ENCODE measurements around the gene HBZ.
"Not testable (repeated sequence)": the region's sequence is repeated elsewhere in the genome, so short reads cannot be mapped to it uniquely, and the experiment has no call there.

Gene HBZ

DNA sequence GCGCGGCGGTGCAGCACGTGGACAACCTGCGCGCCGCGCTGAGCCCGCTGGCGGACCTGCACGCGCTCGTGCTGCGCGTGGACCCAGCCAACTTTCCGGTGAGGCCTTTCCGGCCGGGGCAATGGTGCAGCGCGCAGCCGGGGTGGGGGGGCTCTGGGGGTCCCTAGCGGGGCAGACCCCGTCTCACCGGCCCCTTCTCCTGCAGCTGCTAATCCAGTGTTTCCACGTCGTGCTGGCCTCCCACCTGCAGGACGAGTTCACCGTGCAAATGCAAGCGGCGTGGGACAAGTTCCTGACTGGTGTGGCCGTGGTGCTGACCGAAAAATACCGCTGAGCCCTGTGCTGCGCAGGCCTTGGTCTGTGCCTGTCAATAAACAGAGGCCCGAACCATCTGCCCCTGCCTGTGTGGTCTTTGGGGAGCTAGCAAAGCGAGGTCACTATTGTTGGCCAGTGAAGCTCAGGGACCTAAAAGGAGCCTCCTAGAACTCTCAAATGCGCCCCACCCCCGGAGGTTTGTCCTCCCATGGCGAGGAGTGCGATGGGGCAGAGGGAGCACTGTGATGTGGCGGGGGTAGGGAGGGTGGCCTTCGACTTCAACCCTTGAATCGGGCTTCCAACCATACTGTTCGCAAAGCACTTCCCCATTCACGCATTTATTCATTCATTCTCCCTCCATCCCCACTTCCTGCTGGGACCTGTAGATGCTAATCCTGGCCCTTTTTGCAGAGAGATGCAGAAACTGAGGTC is 14.1 kb downstream of the HBZ start:
- no peaks in the 10 kb centered on the region for H3K36me3 ChIP-seq
- peaks cover 9 to 18% (median 11%) of the 10 kb centered on the region in 10 experiments; a peak in 18 of 20 replicates for H3K4me1 ChIP-seq
- H3K4me2 ChIP-seq, result no peak overlapping the region; a peak in 1 of 22 replicates
- no peak overlapping the region for H3K27ac ChIP-seq
- no peak overlapping the region for H3K9ac ChIP-seq
- H3K27me3 ChIP-seq, result peaks cover 77 to 90% (median 86%) of the 10 kb centered on the region in 11 experiments
- H4K20me1 ChIP-seq, result peaks cover 0 to 40% (median 29%) of the 10 kb centered on the region in 11 experiments; a peak in 13 of 22 replicates
- no peaks in the 10 kb centered on the region for H3K9me3 ChIP-seq (replicated peaks in 1 of 11)
- no peak overlapping the region for H3K4me3 ChIP-seq
- no peak for TF ChIP-seq Cebpa-rat (IDR thresholded peaks at IDR 0.05)

DNA sequence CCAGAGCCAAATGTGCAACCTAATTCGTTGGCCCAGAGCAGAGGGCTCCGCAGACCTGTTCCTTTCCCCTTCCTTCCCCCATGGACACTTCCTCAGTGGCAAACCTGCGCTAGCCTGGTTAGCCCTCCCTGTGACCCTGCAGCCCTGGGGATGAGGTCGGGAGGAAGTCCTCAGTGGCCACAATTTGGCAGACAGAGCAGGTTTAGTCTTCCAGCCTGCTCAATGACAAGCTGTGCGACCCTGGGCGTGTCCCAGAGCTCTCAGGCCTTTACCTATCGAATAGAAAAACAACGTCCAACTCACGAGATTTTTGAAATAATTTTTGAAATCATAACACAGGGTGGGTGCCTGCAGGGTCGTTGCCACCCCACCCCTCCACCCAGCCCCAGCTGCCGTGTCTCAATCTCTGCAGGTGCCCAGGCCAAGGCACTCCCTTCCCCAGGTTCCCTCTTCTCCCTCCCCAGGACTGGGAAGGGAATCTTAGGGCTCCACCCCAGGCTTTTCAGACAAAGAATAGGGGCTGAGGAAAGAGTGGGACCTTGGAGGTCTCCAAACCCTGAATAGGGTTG is 14.8 kb downstream of the HBZ start:
- Histone ChIP-seq H3K4me2 (no peak overlapping the region; a peak in 1 of 22 replicates), H3K4me1 (peaks cover 9 to 18% (median 11%) of the 10 kb centered on the region in 10 experiments; a peak in 18 of 20 replicates), H3K9me3 (replicated peaks in 1 of 11) (no peaks in the 10 kb centered on the region), H3K9ac (no peak overlapping the region), H3K27ac (no peak overlapping the region), H4K20me1 (peaks cover 0 to 40% (median 29%) of the 10 kb centered on the region in 11 experiments; a peak in 13 of 22 replicates), H3K27me3 (peaks cover 78 to 90% (median 86%) of the 10 kb centered on the region in 11 experiments), H3K4me3 (no peak overlapping the region), H3K36me3 (no peaks in the 10 kb centered on the region)
- TF ChIP-seq Cebpa-rat (IDR thresholded peaks at IDR 0.05), result no peak

DNA sequence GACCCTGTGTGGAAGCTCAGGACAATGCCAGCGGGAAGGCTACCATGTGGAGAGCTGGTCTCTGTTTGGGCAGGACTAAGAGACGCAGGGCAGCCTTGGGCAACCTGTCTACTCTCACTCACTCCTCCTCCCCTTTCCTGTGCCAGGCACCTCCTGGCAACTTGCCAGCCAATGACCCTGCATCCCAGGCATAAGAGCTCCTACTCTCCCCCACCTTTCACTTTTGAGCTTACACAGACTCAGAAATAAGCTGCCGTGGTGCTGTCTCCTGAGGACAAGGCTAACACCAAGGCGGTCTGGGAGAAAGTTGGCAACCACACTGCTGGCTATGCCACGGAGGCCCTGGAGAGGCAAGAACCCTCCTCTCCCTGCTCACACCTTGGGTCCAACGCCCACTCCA is 16.0 kb downstream of the HBZ start:
- H3K27ac ChIP-seq, result no peak overlapping the region
- peaks cover 9 to 18% (median 11%) of the 10 kb centered on the region in 10 experiments; a peak in 18 of 20 replicates for H3K4me1 ChIP-seq
- no peak overlapping the region for H3K9ac ChIP-seq
- H3K4me3 ChIP-seq, result no peak overlapping the region
- no peaks in the 10 kb centered on the region for H3K36me3 ChIP-seq
- peaks cover 0 to 40% (median 29%) of the 10 kb centered on the region in 11 experiments; a peak in 12 of 22 replicates for H4K20me1 ChIP-seq
- H3K4me2 ChIP-seq, result no peak overlapping the region
- no peak for TF ChIP-seq Cebpa-rat (IDR thresholded peaks at IDR 0.05)
- H3K9me3 ChIP-seq (replicated peaks in 1 of 11), result no peaks in the 10 kb centered on the region
- peaks cover 75 to 83% (median 82%) of the 10 kb centered on the region in 11 experiments for H3K27me3 ChIP-seq

DNA sequence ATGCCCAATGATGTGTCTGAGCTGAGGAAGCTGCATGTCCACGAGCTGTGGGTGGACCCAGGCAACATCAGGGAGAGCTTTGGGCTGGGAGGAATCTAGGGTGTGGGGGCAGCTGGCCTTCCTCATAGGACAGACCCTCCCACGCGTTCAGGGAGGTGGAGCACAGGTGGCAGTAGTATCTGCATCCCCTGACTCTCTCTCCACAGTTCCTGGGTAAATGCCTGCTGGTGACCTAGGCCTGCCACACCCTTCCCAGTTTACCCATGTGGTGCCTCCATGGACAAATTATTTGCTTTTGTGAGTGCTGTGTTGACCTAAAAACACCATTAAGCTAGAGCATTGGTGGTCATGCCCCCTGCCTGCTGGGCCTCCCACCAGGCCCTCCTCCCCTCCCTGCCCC is 16.6 kb downstream of the HBZ start:
- Histone ChIP-seq H4K20me1 (peaks cover 0 to 41% (median 29%) of the 10 kb centered on the region in 11 experiments; a peak in 12 of 22 replicates), H3K9me3 (replicated peaks in 1 of 11) (no peaks in the 10 kb centered on the region), H3K4me1 (peaks cover 9 to 18% (median 11%) of the 10 kb centered on the region in 10 experiments; a peak in 18 of 20 replicates), H3K9ac (no peak overlapping the region), H3K27me3 (peaks cover 81 to 86% (median 85%) of the 10 kb centered on the region in 11 experiments), H3K36me3 (no peaks in the 10 kb centered on the region), H3K4me2 (no peak overlapping the region), H3K4me3 (no peak overlapping the region), H3K27ac (no peak overlapping the region)
- TF ChIP-seq Cebpa-rat (IDR thresholded peaks at IDR 0.05), result no peak

DNA sequence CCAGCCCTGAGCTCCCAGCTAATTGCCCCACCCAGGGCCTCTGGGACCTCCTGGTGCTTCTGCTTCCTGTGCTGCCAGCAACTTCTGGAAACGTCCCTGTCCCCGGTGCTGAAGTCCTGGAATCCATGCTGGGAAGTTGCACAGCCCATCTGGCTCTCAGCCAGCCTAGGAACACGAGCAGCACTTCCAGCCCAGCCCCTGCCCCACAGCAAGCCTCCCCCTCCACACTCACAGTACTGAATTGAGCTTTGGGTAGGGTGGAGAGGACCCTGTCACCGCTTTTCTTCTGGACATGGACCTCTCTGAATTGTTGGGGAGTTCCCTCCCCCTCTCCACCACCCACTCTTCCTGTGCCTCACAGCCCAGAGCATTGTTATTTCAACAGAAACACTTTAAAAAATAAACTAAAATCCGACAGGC is 17.7 kb downstream of the HBZ start:
- Histone ChIP-seq H3K4me1 (peaks cover 8 to 24% (median 14%) of the 10 kb centered on the region in 10 experiments; a peak in 18 of 20 replicates), H4K20me1 (peaks cover 0 to 50% (median 35%) of the 10 kb centered on the region in 11 experiments; a peak in 16 of 22 replicates)

DNA sequence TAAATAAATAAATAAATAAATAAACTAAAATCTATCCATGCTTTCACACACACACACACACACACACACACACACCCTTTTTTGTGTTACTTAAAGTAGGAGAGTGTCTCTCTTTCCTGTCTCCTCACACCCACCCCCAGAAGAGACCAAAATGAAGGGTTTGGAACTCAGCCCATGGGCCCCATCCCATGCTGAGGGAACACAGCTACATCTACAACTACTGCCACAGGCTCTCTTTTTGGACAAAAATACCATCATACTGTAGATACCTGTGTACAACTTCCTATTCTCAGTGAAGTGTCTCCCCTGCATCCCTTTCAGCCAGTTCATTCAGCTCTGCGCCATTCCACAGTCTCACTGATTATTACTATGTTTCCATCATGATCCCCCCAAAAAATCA is 18.3 kb downstream of the HBZ start:
- no peak overlapping the region for H3K4me3 ChIP-seq
- H4K20me1 ChIP-seq, result peaks cover 0 to 50% (median 35%) of the 10 kb centered on the region in 11 experiments; a peak in 16 of 22 replicates
- peaks cover 90 to 93% (median 92%) of the 10 kb centered on the region in 11 experiments for H3K27me3 ChIP-seq

More for the DNA sequence above, 17.7 kb downstream of the HBZ start:
- H3K27ac ChIP-seq; H3K9me3 ChIP-seq (replicated peaks in 1 of 11); H3K4me3 ChIP-seq; H3K9ac ChIP-seq; H3K36me3 ChIP-seq; H3K4me2 ChIP-seq: not testable (repeated sequence)
- H3K27me3 ChIP-seq, result peaks cover 90 to 93% (median 92%) of the 10 kb centered on the region in 11 experiments

DNA sequence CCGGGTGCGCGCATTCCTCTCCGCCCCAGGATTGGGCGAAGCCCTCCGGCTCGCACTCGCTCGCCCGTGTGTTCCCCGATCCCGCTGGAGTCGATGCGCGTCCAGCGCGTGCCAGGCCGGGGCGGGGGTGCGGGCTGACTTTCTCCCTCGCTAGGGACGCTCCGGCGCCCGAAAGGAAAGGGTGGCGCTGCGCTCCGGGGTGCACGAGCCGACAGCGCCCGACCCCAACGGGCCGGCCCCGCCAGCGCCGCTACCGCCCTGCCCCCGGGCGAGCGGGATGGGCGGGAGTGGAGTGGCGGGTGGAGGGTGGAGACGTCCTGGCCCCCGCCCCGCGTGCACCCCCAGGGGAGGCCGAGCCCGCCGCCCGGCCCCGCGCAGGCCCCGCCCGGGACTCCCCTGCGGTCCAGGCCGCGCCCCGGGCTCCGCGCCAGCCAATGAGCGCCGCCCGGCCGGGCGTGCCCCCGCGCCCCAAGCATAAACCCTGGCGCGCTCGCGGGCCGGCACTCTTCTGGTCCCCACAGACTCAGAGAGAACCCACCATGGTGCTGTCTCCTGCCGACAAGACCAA is 20.0 kb downstream of the HBZ start, which contains the start of gene HBA2:
Gene HBA2, plus strand, starts transcription at position 503 of the 568 bp plus-strand sequence. Its CDS starts 37 bp downstream, at position 540.
- H3K36me3 ChIP-seq; H3K4me2 ChIP-seq; H3K9ac ChIP-seq; H3K27ac ChIP-seq; H3K9me3 ChIP-seq (replicated peaks in 1 of 11); H3K4me3 ChIP-seq: not testable (repeated sequence)
- peaks cover 87 to 93% (median 91%) of the 10 kb centered on the region in 11 experiments for H3K27me3 ChIP-seq
- H3K4me1 ChIP-seq, result peaks cover 0 to 13% (median 8%) of the 10 kb centered on the region in 10 experiments; a peak in 9 of 20 replicates
- peaks cover 0 to 39% (median 26%) of the 10 kb centered on the region in 11 experiments; a peak in 16 of 22 replicates for H4K20me1 ChIP-seq

More for the DNA sequence above, 18.3 kb downstream of the HBZ start:
- H3K4me1 ChIP-seq, result peaks cover under 1 to 22% (median 10%) of the 10 kb centered on the region in 10 experiments; a peak in 16 of 20 replicates
- no peak for TF ChIP-seq Cebpa-rat (IDR thresholded peaks at IDR 0.05)
- no peak overlapping the region for H3K9ac ChIP-seq
- no peaks in the 10 kb centered on the region for H3K36me3 ChIP-seq
- H3K9me3 ChIP-seq (replicated peaks in 1 of 11), result no peaks in the 10 kb centered on the region
- no peak overlapping the region for H3K4me2 ChIP-seq
- no peak overlapping the region for H3K27ac ChIP-seq

DNA sequence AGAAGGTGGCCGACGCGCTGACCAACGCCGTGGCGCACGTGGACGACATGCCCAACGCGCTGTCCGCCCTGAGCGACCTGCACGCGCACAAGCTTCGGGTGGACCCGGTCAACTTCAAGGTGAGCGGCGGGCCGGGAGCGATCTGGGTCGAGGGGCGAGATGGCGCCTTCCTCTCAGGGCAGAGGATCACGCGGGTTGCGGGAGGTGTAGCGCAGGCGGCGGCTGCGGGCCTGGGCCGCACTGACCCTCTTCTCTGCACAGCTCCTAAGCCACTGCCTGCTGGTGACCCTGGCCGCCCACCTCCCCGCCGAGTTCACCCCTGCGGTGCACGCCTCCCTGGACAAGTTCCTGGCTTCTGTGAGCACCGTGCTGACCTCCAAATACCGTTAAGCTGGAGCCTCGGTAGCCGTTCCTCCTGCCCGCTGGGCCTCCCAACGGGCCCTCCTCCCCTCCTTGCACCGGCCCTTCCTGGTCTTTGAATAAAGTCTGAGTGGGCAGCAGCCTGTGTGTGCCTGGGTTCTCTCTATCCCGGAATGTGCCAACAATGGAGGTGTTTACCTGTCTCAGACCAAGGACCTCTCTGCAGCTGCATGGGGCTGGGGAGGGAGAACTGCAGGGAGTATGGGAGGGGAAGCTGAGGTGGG is 20.9 kb downstream of the HBZ start:
- H3K4me3 ChIP-seq; H3K36me3 ChIP-seq; H3K9ac ChIP-seq; H3K9me3 ChIP-seq (replicated peaks in 1 of 11); H3K27ac ChIP-seq; H3K4me2 ChIP-seq: not testable (repeated sequence)
- Histone ChIP-seq H4K20me1 (peaks cover 0 to 39% (median 26%) of the 10 kb centered on the region in 11 experiments; a peak in 16 of 22 replicates), H3K4me1 (peaks cover 0 to 13% (median 8%) of the 10 kb centered on the region in 10 experiments; a peak in 9 of 20 replicates), H3K27me3 (peaks cover 87 to 93% (median 91%) of the 10 kb centered on the region in 11 experiments)

DNA sequence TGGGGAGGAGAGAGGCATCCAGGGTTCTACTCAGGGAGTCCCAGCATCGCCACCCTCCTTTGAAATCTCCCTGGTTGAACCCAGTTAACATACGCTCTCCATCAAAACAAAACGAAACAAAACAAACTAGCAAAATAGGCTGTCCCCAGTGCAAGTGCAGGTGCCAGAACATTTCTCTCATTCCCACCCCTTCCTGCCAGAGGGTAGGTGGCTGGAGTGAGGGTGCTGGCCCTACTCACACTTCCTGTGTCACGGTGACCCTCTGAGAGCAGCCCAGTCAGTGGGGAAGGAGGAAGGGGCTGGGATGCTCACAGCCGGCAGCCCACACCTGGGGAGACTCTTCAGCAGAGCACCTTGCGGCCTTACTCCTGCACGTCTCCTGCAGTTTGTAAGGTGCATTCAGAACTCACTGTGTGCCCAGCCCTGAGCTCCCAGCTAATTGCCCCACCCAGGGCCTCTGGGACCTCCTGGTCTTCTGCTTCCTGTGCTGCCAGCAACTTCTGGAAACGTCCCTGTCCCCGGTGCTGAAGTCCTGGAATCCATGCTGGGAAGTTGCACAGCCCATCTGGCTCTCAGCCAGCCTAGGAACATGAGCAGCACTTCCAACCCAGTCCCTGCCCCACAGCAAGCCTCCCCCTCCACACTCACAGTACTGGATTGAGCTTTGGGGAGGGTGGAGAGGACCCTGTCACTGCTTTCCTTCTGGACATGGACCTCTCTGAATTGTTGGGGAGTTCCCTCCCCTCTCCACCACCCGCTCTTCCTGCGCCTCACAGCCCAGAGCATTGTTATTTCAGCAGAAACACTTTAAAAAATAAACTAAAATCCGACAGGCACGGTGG is 21.7 kb downstream of the HBZ start:
- not testable (repeated sequence) for H3K9me3 ChIP-seq (replicated peaks in 1 of 11); H3K9ac ChIP-seq; H3K4me3 ChIP-seq; H3K27ac ChIP-seq; H3K36me3 ChIP-seq
- Histone ChIP-seq H3K4me1 (peaks cover 0 to 13% (median 8%) of the 10 kb centered on the region in 10 experiments; a peak in 9 of 20 replicates), H3K4me2 (peak overlapping the region in 2 of 11 experiments; percentile 0 to 38; a peak in 3 of 22 replicates), H4K20me1 (peaks cover 0 to 42% (median 28%) of the 10 kb centered on the region in 11 experiments; a peak in 16 of 22 replicates), H3K27me3 (peaks cover 87 to 93% (median 91%) of the 10 kb centered on the region in 11 experiments)

All from BLaER1 treated with 17β-estradiol and CSF1 and Interleukin-3, amounts not matched to agents 10 nM and 100 nM (cell line).